Forelimb muscle (tissue), 1 donor: Measurements from ENCODE around the gene SLC9A9. TPM values are rescaled to one million over a fixed set of nuclear protein-coding genes. Genes with fewer than 3 reads are reported as not detected.

Source experiments
- DNase-seq: peaks from one replicate; pipeline ENCODE4 v3.0.0-alpha.2; 2013; ENCODE audit warnings: low read depth
- polyA plus RNA-seq: library from polyadenylated mRNA; unstranded; fragments of 120-200 nt; gene quantifications from one replicate; pipeline ENCODE4 v1.2.1, GENCODE V29; 2013; ENCODE audit not compliant: insufficient read length

SLC9A9 gene
- polyA plus RNA-seq, 1 donor, result 10.0 TPM

- no peak for DNase-seq
Observed at GRCh38 chr3:143843587-143843986, 4.7 kb downstream of the SLC9A9 start.

GRCh38 chr3:143840636-143841035 lies 7.6 kb downstream of the SLC9A9 start:
- DNase-seq, result no peak

GRCh38 chr3:143839980-143840379 lies 8.3 kb downstream of the SLC9A9 start:
- no peak for DNase-seq

- DNase-seq, result no peak
Observed at GRCh38 chr3:143837076-143837475, 11.2 kb downstream of the SLC9A9 start.

GRCh38 chr3:143835312-143835711 lies 13.0 kb downstream of the SLC9A9 start:
- no peak for DNase-seq

- DNase-seq, result no peak
Observed at GRCh38 chr3:143832433-143832832, 15.8 kb downstream of the SLC9A9 start.

GRCh38 chr3:143831994-143832393 lies 16.3 kb downstream of the SLC9A9 start:
- no peak for DNase-seq

GRCh38 chr3:143831208-143831607 lies 17.1 kb downstream of the SLC9A9 start:
- DNase-seq, result no peak

- no peak for DNase-seq
Observed at GRCh38 chr3:143830786-143831185, 17.5 kb downstream of the SLC9A9 start.

- no peak for DNase-seq
Observed at GRCh38 chr3:143830063-143830462, 18.2 kb downstream of the SLC9A9 start.

GRCh38 chr3:143827425-143827824 lies 20.8 kb downstream of the SLC9A9 start:
- no peak for DNase-seq

GRCh38 chr3:143826296-143826695 lies 22.0 kb downstream of the SLC9A9 start:
- no peak for DNase-seq

GRCh38 chr3:143825513-143825912 lies 22.8 kb downstream of the SLC9A9 start:
- no peak for DNase-seq

- no peak for DNase-seq
Observed at GRCh38 chr3:143824735-143825385, 23.4 kb downstream of the SLC9A9 start.

- no peak for DNase-seq
Observed at GRCh38 chr3:143822798-143823197, 25.5 kb downstream of the SLC9A9 start.

GRCh38 chr3:143822374-143822773 lies 25.9 kb downstream of the SLC9A9 start:
- no peak for DNase-seq

- DNase-seq, result no peak
Observed at GRCh38 chr3:143821862-143822261, 26.4 kb downstream of the SLC9A9 start.

GRCh38 chr3:143820466-143821221 lies 27.6 kb downstream of the SLC9A9 start:
- no peak for DNase-seq

GRCh38 chr3:143819890-143820289 lies 28.4 kb downstream of the SLC9A9 start:
- no peak for DNase-seq

GRCh38 chr3:143814443-143814889 lies 33.8 kb downstream of the SLC9A9 start:
- no peak for DNase-seq

- DNase-seq, result no peak
Observed at GRCh38 chr3:143812481-143812880, 35.8 kb downstream of the SLC9A9 start.

GRCh38 chr3:143811602-143812001 lies 36.7 kb downstream of the SLC9A9 start:
- no peak for DNase-seq

- DNase-seq, result no peak
Observed at GRCh38 chr3:143810953-143811265, 37.4 kb downstream of the SLC9A9 start.
